Endothelial cell of hepatic sinusoid (primary cell): ENCODE data around the gene FAM25C.
"Not testable (repeated sequence)": the region's sequence is repeated elsewhere in the genome, so short reads cannot be mapped to it uniquely, and the experiment has no call there.

Experiments used
- in situ Hi-C: cut with HindIII; loops from 2 replicates; pipeline ENCODE4 v1.10.0; 2017; ENCODE audit warnings: low sequenced_read_pairs

The FAM25C gene

GRCh38 chr10:47959677-47960076 is 39.9 kb downstream of the FAM25C start:
- in situ Hi-C loops, result not testable (repeated sequence)

GRCh38 chr10:47957158-47957557 is 42.4 kb downstream of the FAM25C start:
- in situ Hi-C loops, result not testable (repeated sequence)

GRCh38 chr10:47947424-47947823 is 52.2 kb downstream of the FAM25C start:
- in situ Hi-C loops, result not testable (repeated sequence)
